GM19438 (cell line): Measurements from ENCODE around the gene GCNA.
"Not testable (repeated sequence)": the region's sequence is repeated elsewhere in the genome, so short reads cannot be mapped to it uniquely, and the experiment has no call there.

Experiments used
- ATAC-seq: cut with Tn5 transposase; IDR thresholded peaks from one replicate; pipeline ENCODE4 v1.9.1; 2021; ENCODE audit warnings: low read depth; ENCODE audit not compliant: unreplicated experiment

Gene GCNA

GRCh38 chrX:71558920-71559319 is 19.3 kb upstream of the GCNA start:
- no peak for ATAC-seq

GRCh38 chrX:71559773-71560172 is 18.5 kb upstream of the GCNA start:
- ATAC-seq: not testable (repeated sequence)

- no peak for ATAC-seq
Observed at GRCh38 chrX:71563921-71564320, 14.3 kb upstream of the GCNA start.

GRCh38 chrX:71565474-71566041 is 12.7 kb upstream of the GCNA start:
- ATAC-seq: no peak

- ATAC-seq: not testable (repeated sequence)
Observed at GRCh38 chrX:71571390-71571789, 6.8 kb upstream of the GCNA start.

- ATAC-seq: no peak
Observed at GRCh38 chrX:71573590-71573989, 4.6 kb upstream of the GCNA start.

GRCh38 chrX:71577682-71578081 is 555 bp upstream of the GCNA start:
- no peak for ATAC-seq

- no peak for ATAC-seq
Observed at GRCh38 chrX:71579136-71579989, 1.1 kb downstream of the GCNA start.

- no peak for ATAC-seq
Observed at GRCh38 chrX:71579990-71580380, 1.7 kb downstream of the GCNA start.

- ATAC-seq: no peak
Observed at GRCh38 chrX:71581210-71581609, 3.0 kb downstream of the GCNA start.

GRCh38 chrX:71586929-71587328 is 8.7 kb downstream of the GCNA start:
- no peak for ATAC-seq

GRCh38 chrX:71593210-71593609 is 15.0 kb downstream of the GCNA start:
- not testable (repeated sequence) for ATAC-seq

GRCh38 chrX:71599965-71600364 is 21.7 kb downstream of the GCNA start:
- no peak for ATAC-seq

GRCh38 chrX:71603618-71604017 is 25.4 kb downstream of the GCNA start:
- no peak for ATAC-seq

GRCh38 chrX:71604141-71604540 is 25.9 kb downstream of the GCNA start:
- no peak for ATAC-seq

GRCh38 chrX:71604796-71605568 is 26.7 kb downstream of the GCNA start:
- ATAC-seq: no peak

- no peak for ATAC-seq
Observed at GRCh38 chrX:71606536-71607216, 28.4 kb downstream of the GCNA start.

GRCh38 chrX:71607488-71607887 is 29.3 kb downstream of the GCNA start:
- ATAC-seq: no peak

- no peak for ATAC-seq
Observed at GRCh38 chrX:71609095-71609750, 31.0 kb downstream of the GCNA start.

GRCh38 chrX:71611736-71612135 is 33.5 kb downstream of the GCNA start:
- not testable (repeated sequence) for ATAC-seq
